HG03439 (cell line): Measurements from ENCODE around the gene PSMG1.
"Not testable (repeated sequence)": the region's sequence is repeated elsewhere in the genome, so short reads cannot be mapped to it uniquely, and the experiment has no call there.

Source experiments
- ATAC-seq: cut with Tn5 transposase; IDR thresholded peaks from one replicate; pipeline ENCODE4 v1.9.1; 2021; ENCODE audit warnings: mild to moderate bottlenecking, moderate library complexity; ENCODE audit not compliant: unreplicated experiment

Gene PSMG1

DNA sequence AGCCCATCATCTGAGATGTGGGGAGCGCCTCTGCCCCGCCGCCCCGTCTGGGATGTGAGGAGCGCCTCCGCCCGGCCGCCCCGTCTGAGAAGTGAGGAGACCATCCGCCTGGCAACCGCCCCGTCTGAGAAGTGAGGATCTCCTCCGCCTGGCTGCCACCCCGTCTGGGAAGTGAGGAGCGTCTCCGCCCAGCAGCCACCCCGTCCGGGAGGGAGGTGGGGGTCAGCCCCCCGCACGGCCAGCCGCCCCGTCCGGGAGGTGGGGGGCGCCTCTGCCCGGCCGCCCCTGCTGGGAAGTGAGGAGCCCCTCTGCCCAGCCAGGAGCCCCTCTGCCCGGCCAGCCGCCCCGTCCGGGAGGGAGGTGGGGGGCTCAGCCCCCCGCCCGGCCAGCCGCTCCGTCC is 26.0 kb downstream of the PSMG1 start:
- ATAC-seq = not testable (repeated sequence)

DNA sequence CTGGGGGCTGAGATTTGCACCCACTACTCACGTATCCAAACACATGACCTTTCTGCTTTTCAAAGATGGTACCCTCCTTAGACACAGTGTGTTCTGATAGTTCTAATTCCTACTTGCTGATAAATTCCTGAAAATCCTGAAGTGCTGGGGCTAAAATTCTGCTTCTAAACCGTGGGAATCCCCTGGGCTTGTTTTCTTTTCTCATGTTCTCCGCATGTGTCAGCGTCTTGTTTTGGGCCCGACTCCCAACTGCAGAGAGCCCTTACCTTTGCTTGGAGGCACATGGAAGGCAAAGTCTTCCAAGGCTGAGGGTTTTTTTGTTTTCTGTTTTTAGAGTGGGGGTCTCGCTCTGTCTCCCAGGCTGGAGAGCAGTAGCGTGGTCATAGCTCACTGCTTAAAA is 27.2 kb downstream of the PSMG1 start:
- ATAC-seq = no peak

DNA sequence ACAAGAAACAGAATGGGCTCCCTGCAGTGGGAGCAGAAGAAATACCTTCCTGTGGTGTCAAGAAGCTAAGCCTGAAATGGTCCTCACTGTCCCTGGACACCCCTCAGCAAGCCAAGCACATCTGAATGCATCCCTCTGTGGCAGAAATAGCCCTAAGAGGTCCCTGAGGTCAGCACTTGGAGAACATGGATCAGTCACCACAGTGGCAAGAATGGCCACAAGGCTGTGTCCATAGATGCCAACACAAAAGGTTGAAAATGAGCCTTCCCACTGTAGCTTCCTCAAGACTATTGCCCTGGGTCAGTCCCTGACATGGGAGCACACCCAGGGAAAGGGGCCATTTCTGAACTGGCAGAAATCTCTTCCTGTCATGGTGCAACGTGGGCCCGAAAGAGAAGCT is 27.7 kb downstream of the PSMG1 start:
- ATAC-seq = no peak

DNA sequence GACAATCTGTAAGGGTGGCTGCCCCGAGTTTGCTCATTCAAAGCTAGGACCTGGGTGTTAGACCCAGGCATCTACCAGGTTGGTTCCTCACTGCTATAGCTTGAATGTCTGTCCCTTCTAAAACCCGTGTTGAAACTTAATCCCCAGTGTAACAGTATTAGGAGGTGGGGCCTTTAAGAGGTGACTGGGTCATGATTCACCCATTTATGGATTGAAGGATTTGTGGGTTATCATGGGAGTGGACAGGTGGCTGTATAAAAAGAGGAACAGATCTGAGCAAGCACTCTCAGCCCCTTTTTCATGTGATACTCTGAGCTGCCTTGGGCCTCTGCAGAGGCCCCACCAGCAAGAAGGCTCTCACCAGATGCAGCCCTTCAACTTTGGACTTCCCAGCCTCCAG is 29.4 kb downstream of the PSMG1 start:
- no peak for ATAC-seq

DNA sequence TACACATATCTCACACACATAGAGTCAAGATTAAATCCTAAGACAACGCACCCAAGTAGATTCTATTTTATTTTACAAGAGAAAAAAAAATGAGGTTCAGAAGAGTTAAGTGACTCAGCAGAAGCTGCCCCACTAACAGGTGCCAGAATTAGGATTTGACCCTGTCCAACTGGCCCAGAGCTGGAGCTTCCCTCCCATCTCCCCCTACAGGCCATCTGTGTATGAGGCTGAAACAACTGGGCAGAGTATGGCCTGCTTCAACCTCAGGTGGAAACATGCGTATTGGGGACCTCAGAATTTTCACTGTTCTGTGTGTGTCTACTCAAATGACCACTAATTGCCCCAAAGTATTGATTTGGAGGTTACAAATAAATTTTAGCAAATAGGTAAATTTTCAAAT is 29.9 kb downstream of the PSMG1 start:
- ATAC-seq = no peak

DNA sequence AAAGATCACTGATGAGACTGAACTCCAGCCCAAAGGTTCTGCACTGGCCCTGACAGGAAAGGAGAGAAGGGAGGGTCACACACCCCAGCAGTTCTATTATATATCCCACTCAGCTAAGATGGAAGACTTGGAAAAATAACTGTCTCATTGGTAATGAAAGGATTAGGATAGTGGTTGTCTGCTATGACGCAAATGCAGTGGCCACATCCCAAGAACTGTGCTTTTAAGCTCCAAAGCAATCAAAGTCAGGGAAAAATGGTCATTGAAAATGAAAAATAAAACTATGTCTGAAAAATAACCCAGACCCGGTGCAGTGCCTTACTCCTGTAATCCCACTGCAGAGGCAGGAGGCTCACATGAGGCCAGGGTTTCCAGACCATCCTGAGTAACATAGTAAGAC is 31.0 kb downstream of the PSMG1 start:
- ATAC-seq = no peak

DNA sequence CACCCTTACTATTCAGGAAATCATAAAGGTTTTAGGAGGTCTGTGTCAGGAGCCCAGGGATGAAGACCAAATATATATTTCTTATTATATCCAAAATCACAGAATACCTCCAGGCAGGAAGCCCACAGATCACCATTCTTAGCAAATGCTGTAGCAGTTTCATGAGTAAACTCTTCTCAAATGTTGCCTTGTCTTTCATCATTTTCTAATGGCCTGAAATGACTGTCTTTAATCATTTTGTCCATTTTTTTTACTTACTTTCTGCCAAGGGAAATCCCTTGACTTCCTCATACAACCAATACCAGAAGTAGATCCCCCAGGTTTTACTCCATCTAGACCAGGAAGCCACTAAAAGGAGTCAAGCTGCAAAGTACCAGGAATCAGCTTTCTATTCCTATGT is 32.4 kb downstream of the PSMG1 start:
- no peak for ATAC-seq

DNA sequence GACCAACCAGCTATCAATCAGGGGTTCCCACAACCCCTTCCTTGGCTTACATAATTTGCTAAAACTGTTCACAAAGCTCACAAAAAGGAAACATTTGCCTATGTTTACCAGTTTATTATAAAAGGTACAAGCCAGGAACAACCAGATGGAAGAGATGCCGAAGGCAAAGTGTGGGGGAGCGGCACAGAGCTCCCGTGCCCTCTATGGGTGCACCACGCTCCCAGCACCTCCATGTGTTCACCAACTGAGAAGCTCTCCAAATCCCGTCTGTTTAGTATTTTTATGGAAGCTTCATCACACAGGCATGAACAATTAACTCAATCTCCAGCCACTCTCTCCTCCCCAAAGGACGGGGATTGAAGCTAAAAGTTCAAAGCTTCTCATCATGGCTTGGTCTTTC is 32.9 kb downstream of the PSMG1 start:
- ATAC-seq = no peak

DNA sequence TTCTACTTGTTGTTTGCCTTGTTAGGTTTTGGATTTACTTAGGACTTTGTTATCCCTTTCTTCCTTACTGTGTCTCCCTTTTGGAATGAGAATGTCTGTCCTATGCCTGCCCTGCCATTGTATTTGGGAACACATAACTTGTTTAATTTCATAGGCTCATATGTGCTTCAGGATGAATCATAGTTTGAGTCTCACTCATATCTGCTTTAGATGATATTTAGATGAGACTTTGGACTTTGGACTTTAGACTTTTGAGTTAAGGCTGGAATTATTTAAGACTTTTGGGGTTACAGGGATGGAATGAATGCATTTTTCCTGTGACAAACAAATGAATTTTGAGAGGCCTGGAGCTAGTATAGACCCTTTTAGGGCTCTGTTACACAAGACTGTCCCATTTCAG is 33.4 kb downstream of the PSMG1 start:
- no peak for ATAC-seq

DNA sequence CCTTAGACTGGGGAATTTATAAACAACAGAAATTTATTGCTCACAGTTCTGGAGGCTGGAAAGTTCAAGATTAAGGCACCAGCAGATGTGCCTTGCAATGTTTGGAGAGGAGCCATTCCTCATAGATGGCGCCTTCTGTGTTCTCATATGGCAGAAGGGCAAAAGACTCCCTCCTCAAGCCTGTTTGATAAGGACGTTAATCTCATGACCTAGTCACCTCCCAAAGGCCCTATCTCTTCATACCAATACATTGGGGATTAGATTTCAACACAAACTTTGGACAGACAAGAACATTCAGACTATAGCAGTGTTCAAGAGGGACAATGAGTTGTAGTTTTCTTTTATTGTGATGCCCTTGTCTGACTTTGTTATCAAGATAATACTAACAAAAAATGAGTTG is 34.3 kb downstream of the PSMG1 start:
- ATAC-seq = no peak

DNA sequence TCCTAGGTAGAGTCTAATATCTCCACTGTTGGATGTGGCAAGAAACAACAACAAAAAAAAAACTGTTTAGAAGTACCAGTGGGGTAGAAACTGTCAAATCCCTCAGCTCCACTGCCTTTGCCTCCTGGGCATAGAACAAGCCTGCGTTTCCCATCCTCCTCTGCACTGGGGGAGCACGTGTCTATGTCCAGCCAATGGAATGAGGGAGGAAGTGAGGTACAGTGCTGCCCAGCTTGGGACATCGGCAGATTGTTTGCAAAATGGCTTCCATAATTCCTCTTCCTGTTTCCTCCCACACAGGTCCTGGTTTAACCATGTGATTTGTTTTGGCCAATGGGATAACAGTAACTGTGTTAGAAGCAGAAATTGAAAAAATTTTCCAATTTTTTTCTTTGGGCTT is 39.1 kb downstream of the PSMG1 start:
- no peak for ATAC-seq

DNA sequence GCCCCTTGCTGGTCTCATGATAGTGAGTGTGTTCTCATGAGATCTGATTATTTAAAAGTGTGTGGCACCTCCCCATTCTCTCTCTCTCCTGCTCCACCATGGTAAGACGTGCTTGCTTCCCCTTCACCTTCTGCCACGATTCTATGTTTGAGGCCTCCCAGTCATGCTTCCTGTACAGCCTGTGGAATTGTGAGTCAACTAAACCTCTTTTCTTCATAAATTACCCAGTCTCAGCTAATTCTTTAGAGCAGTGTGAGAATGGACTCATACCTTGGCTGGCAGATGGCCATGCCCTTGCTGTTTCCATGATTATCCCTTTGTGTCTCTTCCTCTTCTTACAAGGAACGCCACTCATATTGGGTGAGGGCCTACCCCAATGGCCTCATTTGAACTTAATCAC is 40.3 kb downstream of the PSMG1 start:
- no peak for ATAC-seq

DNA sequence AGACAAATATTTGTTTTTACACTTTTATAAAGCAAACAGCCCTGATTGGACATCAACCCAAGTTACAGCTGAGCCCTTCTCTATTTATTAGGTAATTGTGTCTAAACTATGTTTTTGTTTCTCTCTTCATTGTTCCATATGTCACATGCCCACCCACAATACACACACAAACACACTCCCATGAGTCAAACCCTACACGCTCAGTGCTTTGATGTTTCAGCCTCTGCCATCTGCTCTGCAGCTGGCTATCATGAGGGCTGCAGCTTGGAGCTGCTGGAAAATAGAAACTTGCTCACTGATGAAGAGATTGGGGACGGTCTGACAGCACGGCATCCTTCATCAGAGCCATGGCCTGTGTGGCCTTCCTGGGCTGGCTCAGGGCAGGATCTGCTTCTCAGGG is 41.7 kb downstream of the PSMG1 start:
- no peak for ATAC-seq

DNA sequence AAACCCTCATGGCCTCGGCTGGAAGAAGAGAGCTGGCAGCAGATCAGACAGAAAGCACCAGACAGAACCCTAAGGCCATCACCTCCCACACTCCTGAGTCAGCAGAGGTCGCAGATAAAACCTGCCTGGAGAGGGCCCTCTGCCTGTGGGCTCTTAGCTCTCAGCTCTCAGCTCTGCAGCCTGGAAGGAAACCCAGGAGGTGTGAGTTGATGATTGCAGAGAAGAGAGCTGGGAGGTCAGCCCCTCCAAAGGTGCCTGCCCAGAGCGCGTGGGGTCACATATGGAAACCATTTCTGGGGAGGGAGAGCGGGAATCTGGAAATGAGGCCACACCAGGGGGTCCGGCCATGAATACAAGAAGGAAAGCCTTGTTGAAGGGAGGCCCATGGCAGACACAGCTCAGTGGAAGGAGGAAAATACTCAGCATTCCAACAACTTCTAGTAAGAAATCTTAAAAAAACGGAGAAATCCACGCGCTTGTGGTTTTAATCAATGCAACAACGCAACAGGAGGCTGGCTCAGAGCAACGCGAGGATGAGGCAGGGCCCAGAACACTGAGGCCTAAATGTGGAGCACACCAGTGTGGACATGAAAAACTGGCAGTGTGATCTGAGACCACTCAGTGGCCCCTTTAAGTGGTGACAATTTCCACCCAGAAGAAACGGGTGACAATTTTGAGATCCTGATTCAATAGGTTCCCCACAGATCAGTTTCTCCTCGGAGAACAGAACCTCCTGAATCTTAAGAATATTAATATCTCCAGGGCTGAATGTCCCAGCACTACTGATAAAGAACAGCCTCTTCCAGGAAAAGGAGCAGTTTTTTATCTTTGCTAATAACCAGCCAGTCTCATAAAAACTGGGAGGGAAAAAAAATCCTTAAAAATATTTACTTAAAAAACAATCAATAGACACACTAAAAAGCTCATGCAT is 45.7 kb downstream of the PSMG1 start:
- ATAC-seq = no peak

DNA sequence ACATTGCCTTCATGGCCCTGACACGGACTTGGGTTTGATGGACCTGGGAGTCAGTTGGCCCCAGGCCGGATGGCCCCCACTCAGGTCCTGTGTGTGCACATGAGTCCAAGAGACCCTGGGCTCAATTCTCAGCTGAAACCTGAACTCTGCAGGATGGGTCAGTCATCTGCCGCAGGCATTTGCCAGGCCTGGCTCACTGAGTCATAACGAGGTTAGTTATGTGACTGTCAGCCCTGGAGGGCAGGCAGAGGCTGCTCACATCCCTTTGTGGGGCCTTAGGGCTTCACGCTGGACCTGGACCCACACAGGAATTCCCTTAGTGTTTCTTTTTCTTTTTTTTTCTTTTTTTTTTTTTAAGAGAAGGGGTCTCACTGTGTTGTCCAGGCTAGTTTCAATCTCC is 46.5 kb downstream of the PSMG1 start:
- ATAC-seq = no peak

DNA sequence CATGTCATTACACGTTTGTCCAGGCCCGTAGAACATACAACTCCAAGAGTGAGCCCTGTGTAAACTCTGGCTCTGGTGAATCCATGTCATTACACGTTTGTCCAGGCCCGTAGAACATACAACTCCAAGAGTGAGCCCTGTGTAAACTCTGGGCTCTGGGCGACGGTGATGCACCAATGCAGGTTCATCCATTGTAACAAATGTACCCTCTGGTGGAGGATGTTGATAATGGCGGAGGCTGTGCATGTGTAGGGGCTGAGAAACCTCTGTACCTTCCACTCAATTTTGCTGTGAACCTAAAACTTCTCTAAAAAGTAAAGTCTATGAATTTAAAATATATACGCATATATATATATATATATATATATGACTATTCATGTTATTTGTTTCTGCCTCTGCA is 47.1 kb downstream of the PSMG1 start:
- ATAC-seq = not testable (repeated sequence)

DNA sequence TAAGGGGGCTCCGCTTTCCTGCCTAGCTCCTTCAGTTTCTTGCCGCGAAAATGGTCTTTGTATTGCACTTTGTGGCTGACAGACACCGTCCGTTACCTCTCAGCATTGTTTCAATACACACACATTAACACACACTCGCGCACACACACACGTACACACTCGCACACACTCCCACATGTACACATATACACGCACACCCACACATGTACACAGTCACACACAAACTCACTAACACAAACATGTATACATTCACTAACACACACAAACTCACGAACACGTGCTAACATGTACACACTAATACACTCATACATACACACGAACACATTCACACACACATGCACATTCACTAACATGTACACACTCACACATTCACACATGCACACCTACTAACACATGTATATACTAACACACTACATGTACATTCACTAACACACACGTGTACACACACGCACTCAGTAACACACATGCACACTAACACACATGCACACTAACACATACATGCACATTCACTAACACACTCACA is 48.9 kb downstream of the PSMG1 start:
- ATAC-seq = no peak

DNA sequence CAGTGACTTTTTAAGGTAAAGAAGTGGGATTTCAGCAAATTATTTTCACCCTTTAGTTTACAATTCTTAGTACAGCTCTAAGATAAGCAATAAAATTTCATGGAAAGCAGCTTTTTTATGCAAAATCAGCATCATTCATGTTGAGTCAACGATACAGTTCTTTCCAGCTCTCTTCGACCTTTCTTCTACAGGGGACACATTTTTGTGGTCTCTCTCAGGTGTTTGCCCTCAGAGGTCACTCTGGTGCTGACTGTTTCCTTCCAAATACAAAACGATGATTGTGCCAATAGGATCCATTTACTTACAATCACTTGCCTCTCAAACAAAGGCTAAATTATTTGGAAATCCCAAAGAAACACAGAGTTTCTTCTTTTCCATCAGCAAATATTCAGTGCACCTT is 51.0 kb downstream of the PSMG1 start:
- no peak for ATAC-seq

DNA sequence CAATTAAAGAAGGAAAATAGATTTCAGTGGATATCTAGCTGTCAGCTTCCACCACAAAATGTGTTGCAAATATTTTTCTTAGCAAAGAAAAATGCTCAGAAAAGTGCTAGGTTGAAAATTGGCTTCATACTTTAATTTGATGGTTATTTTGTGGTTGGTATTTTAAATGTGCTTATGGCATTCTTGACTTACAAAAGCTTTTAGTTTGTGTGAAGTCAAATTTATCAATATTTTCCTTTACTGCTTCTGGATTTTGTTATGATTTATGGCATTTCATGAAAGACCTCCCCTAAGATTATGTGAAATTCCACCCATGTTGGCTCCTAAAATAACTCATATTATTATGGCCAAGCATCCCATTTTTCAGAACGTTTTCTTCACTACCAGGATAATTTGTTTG is 51.5 kb downstream of the PSMG1 start:
- no peak for ATAC-seq

DNA sequence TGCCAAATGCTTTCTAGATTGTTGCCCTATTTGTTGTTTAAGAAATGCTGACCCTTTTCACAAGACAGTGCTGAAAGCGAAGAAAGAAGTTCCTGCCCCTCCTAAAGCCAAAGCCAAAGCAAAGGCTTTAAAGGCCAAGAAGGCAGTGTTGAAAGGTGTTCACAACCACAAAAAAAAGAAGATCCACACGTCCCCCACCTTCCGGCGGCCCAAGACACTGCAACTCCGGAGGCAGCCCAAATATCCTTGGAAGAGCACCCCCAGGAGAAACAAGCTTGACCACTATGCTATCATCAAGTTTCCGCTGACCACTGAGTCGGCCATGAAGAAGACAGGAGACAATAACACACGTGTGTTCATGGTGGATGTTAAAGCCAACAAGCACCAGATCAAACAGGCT is 55.7 kb downstream of the PSMG1 start:
- ATAC-seq = no peak

DNA sequence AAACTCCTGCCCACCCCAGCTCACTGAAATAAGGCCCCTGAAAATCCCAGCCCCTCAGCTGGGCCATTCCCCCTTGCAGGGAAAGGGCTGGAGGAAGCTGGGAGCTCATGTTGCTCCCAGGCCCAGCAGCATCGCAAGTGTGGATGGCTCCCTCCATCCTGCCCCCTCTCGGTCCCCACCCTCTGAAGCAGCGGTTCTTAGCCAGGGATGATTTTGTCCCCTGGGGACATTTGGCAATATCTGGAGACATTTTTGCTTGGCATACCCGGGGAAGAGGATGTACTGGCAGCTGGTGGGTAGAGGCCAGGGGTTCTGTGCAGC is 56.8 kb downstream of the PSMG1 start:
- no peak for ATAC-seq

DNA sequence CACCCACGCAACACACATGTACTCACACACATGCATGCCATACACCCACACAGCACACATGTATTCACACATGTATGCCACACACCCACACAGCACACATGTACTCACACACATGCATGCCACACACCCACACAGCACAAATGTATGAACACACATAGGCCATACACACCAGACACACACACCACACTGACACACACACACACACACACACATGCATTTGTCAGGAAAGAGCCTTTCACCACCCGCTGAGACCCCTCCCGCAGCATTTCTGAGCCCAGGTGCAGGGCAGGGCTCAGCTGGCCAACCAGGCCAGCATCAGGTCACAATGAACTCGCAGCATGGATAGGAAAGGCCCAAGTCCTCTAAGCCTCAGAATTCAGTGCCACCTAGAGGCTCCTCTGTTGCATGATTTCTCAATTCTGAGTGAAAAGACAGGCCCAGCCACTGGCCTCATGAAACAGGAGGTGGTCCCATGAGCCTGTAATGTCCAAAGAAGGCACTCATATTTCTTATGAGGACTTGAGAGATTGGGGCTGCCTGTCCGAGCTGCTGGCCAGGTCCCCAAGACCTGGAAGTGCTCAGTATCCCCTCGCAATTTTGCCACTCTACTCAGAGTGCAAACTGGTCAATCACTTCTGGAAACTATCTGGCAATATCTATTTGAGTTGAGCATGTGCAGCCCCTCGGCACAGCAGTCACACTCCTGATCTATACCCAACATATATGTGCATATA is 57.3 kb downstream of the PSMG1 start:
- no peak for ATAC-seq
